ENCODE results near the gene DBNL. TPM values are rescaled to one million over a fixed set of nuclear protein-coding genes. Genes with fewer than 3 reads are reported as not detected.
A peak's percentile ranks its signal among the peaks of the same experiment; 100 is the strongest.

DBNL gene
- total RNA-seq, 1 donor from 2014 or later, result 95.5 TPM

GRCh38 chr7:44104860-44105771 lies 60.6 kb downstream of the DBNL start:
- Mint-ChIP-seq H3K4me3 (ENCODE audit: unreplicated experiment) (peak overlapping the region; percentile 84), H3K4me1 (ENCODE audit: low read depth) (peaks cover 56% of the 10 kb centered on the region), H3K27me3 (ENCODE audit: low read depth) (no peaks in the 10 kb centered on the region), H3K36me3 (ENCODE audit: low read depth) (peaks cover 5% of the 10 kb centered on the region), H3K9me3 (ENCODE audit: low read depth) (no peaks in the 10 kb centered on the region), H3K27ac (ENCODE audit: unreplicated experiment) (peak overlapping the region; percentile 94)
- DNase-seq (ENCODE audit: low spot score), result peak; percentile 72
- TF ChIP-seq CTCF (IDR thresholded peaks at IDR 0.05), result peak; percentile 26

DNA sequence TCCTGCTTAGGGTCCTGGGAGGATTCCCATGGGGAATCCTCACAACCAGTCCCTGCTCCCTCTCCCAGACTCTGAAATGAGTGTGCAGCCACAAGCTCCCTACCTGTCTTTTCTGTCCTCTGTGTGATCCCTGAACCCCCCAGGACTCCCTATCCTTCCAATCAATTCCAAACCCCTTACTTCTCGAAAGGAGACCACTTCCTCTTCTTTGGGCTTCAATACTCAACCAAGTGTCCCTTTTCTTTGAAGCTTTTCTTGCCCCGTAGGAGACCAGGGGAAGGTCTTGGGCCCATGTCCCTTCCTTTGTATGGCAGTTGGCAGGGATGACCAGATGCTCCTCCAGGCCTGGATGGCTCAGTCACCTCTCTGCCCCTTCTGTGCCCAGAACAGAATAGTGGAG lies 61.3 kb downstream of the DBNL start:
- peak overlapping the region; percentile 84 for H3K4me3 Mint-ChIP-seq (ENCODE audit: unreplicated experiment)
- peaks cover 5% of the 10 kb centered on the region for H3K36me3 Mint-ChIP-seq (ENCODE audit: low read depth)
- DNase-seq (ENCODE audit: low spot score), result peak; percentile 22
- H3K27ac Mint-ChIP-seq (ENCODE audit: unreplicated experiment), result peak overlapping the region; percentile 94
- H3K27me3 Mint-ChIP-seq (ENCODE audit: low read depth), result no peaks in the 10 kb centered on the region
- no peaks in the 10 kb centered on the region for H3K9me3 Mint-ChIP-seq (ENCODE audit: low read depth)
- TF ChIP-seq CTCF (IDR thresholded peaks at IDR 0.05), result no peak
- peaks cover 52% of the 10 kb centered on the region for H3K4me1 Mint-ChIP-seq (ENCODE audit: low read depth)

GRCh38 chr7:44106311-44107065 lies 62.0 kb downstream of the DBNL start:
- peak; percentile 51 for DNase-seq (ENCODE audit: low spot score)
- Mint-ChIP-seq H3K36me3 (ENCODE audit: low read depth) (peaks cover 7% of the 10 kb centered on the region), H3K27ac (ENCODE audit: unreplicated experiment) (peak overlapping the region; percentile 17)

GRCh38 chr7:44107116-44107960 lies 62.8 kb downstream of the DBNL start:
- H3K4me1 Mint-ChIP-seq (ENCODE audit: low read depth), result peaks cover 37% of the 10 kb centered on the region
- peak overlapping the region; percentile 40 for H3K4me3 Mint-ChIP-seq (ENCODE audit: unreplicated experiment)
- no peaks in the 10 kb centered on the region for H3K9me3 Mint-ChIP-seq (ENCODE audit: low read depth)
- H3K27me3 Mint-ChIP-seq (ENCODE audit: low read depth), result no peaks in the 10 kb centered on the region
- no peak for TF ChIP-seq CTCF (IDR thresholded peaks at IDR 0.05)
- H3K36me3 Mint-ChIP-seq (ENCODE audit: low read depth), result peaks cover 11% of the 10 kb centered on the region
- DNase-seq (ENCODE audit: low spot score), result peak; percentile 85
- H3K27ac Mint-ChIP-seq (ENCODE audit: unreplicated experiment), result no peak overlapping the region

More at GRCh38 chr7:44106311-44107065, 62.0 kb downstream of the DBNL start:
- Mint-ChIP-seq H3K4me1 (ENCODE audit: low read depth) (peaks cover 45% of the 10 kb centered on the region), H3K9me3 (ENCODE audit: low read depth) (no peaks in the 10 kb centered on the region), H3K27me3 (ENCODE audit: low read depth) (no peaks in the 10 kb centered on the region), H3K4me3 (ENCODE audit: unreplicated experiment) (peak overlapping the region; percentile 84)
- TF ChIP-seq CTCF (IDR thresholded peaks at IDR 0.05), result no peak

All from chondrocyte (in vitro differentiated cells).